Activated CD4-positive, alpha-beta T cell treated with anti-CD3 and anti-CD28 coated beads, Interleukin-2, amount 50 U/mL, for 4 hours (primary cell): ENCODE measurements around the gene HLA-DOA.

Source experiments
- DNase-seq, 2 experiments: peaks; one replicate each; pipeline ENCODE4 v3.0.0-alpha.2; 2020

HLA-DOA gene

DNA sequence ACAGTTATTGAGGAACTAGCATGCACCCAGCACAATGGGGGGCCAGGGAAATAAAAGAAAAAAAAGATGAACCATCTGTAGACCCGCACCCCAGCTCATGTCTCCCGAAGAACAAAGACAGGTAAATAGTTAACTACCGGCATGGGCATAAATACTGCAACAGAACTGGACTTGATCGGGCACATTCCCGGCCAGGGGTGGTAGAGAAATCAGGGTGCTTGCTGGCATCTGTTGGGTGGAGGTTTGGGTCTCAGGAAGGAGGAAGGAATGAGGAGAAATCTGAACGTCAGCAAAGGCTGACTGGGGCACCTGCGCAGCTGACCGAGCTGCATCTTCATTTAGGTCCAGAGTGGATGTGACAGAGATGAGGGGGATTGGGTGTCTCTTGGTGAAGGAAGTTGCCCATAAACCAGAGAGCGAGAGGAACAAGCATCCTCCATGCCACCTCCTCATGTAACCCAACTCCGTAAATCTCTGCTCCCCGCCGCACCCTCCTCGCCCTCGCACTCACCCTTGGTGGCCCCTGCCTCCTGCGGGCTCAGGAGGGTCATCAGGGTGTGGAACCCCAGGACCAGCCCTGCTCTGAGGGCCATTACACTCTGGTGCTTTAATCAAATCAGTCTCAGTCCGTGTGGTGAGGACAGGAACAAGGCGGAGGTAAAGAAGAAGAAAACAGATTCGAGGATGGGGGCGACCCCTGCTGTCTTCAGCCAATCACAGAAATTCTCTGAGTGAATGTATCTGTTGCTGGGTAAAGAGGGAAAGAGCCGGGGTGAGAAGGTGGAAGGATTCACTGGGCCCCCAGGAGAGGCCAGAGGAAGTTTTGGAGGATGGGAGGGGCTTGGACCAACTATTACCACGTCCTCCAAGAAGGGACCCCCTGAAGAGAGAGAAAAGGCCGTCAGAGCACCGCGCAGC is at the start of gene HLA-DOA:
Gene HLA-DOA, minus strand, starts transcription at position 648 of the 918 bp plus-strand sequence.
- peak; percentile 15 to 22 for DNase-seq

GRCh38 chr6:33057222-33058150 is 48.1 kb upstream of the HLA-DOA start:
- DNase-seq: no peak

DNA sequence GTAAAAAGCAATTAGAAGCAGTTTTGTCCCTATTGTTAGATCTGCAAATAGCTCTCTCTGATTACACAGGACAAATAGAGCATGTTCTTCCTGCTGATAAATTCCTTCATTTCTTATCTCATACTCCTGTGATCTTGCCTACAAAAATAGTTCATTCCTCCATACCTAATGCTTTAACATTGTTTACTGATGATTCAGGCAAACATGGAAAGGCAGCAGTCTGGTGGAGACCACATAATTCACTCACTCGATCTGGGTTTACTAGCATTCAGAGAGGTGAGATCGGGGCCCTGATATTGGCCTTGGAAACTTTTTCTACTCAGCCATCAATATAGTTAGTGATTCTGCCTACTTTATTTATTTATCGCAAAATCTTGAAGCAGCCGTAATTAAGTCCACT is 43.8 kb upstream of the HLA-DOA start:
- no peak for DNase-seq

DNA sequence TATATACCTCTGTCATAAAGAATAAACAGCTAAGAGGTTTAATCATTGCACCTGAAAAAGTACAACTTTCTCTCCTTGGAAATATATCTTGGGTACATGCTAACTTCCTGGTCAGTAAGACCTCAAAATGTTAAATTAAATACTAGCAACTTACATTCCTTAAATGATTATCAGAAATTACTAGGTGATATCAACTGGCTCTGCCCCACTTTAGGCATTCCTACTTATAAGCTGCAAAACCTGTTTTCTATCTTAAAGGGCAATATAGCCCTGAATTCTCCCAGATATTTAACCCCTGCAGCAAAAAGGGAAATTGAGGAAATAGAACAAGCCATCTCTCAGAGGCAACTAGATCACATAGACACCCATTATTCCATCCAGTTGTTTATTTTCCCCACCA is 43.2 kb upstream of the HLA-DOA start:
- DNase-seq: no peak

DNA sequence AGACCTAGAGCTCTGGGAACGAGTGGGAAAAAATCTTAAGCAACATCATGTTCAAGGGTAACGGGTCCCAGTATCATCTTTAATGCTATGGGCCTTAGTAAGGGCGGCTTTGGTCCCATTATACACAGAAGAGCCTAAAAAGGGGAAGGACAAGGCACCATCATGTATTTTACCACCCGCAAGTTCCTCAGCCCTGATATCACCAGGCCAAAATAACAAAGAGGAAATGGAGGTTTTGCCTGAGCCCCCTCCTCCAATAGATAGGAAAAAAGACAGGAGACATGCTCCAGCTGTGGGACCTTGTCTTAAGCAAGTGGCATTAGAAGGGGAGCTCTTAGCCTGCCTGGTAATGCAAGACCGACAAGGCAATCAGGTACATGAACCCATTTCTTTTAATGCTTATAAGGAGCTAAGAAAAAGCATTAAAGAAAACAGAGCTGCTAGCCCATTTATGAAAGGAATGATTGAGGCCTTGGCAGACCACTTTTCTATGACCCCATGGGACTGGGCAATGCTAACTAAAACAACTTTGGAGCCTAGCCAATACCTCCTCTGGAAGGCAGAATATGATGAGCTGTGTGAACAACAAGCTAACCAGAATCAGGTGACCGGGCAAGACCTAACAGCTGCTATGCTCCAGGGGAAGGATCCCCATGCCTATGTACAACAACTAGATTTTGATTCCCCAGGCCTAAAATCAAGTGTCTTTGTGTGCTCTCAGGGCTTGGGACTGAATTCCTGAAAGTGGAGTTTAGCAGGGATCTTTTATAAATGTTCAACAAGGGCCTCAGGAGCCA is 40.8 kb upstream of the HLA-DOA start:
- no peak for DNase-seq

DNA sequence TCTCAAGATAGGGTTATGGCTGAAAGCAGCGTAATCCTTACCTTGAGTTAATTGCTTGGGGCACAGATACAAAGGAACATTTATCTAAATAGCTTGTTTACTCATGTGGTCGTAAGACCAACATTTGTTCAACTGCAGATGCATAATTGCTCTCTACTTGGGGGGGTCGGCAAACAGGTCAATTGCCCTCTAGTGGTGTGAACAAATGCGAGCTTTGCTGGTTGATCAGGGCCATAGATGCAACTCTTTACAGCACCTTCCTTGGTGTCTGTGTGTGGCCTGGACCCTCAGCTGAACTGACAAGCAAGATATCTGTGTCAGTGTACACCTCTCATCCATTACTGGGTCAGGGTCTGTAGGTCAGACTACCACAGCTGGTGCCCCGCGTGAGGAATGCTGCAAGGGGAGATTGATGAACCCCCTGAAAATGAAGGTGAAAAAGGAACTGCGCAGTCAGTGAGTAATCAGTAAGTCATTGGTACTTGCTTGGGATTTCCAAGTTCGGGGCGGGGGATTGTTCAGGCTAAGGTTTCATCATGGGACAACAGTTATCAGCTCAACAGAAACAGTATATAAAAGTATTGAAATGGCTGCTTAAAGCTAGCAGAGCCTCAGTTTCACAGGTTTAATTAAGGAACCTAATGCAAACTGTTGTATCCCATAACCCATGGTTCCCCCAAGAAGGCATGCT is 40.1 kb upstream of the HLA-DOA start:
- DNase-seq: no peak

- no peak for DNase-seq
These were observed 30.8 kb upstream of the HLA-DOA start for GRCh38 chr6:33040157-33040556.

- no peak for DNase-seq
These were observed 27.1 kb upstream of the HLA-DOA start for GRCh38 chr6:33036535-33036934.

GRCh38 chr6:33034554-33034953 is 25.2 kb upstream of the HLA-DOA start:
- no peak for DNase-seq

GRCh38 chr6:33030245-33030644 is 20.9 kb upstream of the HLA-DOA start:
- no peak for DNase-seq

GRCh38 chr6:33029328-33030184 is 20.2 kb upstream of the HLA-DOA start:
- DNase-seq: no peak

DNA sequence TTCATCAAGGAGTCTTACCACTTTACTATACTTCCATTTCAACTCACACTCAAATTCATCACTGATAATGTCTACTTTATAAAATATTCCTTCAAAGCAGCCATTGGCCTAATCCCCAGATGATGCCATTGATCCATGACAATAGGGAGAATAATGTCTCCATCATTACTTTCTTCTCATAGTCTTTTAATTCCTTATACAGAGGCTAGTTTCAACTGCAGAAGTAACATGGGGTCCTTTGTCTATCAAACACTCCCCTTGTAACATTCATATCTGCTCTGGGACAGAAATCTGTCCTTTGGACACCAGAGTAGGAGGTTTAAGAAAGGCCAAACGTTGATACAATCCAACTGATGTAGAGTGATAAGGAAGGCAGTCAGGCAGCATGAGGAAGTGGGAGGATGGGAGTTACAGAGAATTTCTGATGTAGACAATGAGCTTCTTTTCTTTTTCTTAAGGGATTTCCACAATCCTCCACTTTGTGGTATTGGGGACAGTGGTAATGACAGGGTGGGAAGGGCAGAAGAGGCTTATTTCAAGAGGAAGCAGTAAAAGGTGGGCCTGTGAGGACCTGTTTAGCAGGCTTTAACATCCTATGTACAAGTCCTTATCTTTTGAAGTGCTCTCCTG is 18.9 kb upstream of the HLA-DOA start:
- no peak for DNase-seq

DNA sequence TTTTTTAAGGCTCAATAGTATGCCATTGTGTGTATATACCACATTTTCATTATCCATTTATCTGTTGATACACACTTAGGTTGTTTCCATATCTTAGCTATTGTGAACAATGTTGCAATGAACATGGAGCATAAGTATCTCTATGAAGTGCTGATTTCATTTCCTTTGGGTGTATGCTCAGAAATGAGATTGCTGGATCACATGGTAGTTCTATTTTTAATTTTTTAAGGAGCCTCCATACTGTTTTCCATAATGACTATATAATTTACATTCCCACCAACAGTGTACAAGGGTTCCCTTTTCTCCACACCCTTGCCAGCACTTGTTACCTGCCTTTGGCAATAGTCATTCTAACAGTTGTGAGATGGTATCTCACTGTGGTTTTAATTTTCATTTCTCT is 15.1 kb upstream of the HLA-DOA start:
- DNase-seq: no peak

- no peak for DNase-seq
These were observed 14.1 kb upstream of the HLA-DOA start for GRCh38 chr6:33023536-33023935.

DNA sequence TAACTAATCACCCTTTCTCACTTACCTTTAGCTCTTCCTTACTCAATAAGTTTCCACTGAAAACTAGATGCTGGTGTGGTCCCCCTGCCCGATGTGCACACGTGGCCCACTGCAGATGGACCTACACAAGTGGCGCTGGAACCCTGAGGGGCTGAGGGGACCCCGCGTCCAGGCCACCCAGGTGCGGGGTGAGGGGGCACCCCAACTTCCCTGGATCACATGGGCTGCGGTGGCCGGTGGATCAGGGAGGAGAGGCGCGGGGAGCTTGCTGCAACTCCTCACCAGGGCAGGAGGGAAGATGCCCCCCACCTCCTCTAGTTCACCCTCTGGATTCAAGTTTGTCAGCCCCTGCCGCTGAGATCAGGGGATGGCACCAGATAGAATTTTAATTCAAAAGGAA is 12.5 kb upstream of the HLA-DOA start:
- no peak for DNase-seq

DNA sequence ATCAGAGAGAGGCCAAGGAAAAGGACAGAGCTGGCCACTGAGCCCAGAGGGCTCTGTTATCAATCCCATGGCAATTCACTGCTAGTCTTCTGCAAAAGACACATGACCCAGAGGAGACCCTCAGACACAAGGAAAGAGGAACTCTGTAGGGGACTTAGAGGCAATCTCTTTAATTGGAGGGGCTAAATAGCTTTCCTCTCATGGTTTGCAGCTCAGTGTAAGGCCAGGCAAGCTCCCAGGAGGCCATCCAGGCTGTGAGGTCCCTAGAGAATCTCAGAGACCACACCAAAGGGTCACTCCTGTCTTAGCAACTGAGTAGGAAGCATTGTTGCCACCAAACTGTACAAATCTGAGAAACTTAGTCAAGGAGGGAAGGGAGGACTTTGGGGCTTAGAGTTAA is 10.0 kb upstream of the HLA-DOA start:
- DNase-seq: no peak

GRCh38 chr6:33018904-33019303 is 9.5 kb upstream of the HLA-DOA start:
- peak; percentile 29 to 37 for DNase-seq

DNA sequence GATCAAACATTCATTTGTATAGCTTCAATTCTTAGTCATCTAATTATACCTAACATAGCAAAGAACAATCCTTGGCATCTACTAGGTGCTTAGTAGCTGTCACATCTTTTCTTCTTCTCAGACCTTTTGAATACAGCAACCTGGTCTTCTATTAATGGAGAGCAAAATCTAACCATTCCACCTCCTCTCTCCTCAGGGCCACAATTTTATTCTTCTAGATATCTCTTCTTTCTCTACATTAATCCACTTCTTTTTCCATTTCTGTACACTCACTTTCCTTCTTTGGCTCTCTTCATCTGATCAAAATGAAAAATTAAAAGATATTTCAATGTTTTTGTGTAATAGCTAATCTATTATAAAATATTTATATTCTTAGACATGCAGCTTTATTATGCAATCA is 9.0 kb upstream of the HLA-DOA start:
- DNase-seq: no peak

GRCh38 chr6:33017694-33018353 is 8.4 kb upstream of the HLA-DOA start:
- DNase-seq: no peak

- DNase-seq: no peak
These were observed 7.6 kb upstream of the HLA-DOA start for GRCh38 chr6:33017018-33017417.
